GM13977 (cell line): Measurements from ENCODE around the gene MT1B.

Source experiments
- DNase-seq: peaks from one replicate; pipeline ENCODE4 v3.0.0; 2012; ENCODE audit warnings: low spot score
- in situ Hi-C: fragments of 300-500 bp; cut with MboI; formaldehyde crosslinking; loops from one replicate; pipeline ENCODE4 v1.12.0; 2022; ENCODE audit warnings: low sequenced_read_pairs, low pct_unique_long_range_greater_than_20kb, mixed read lengths, inconsistent platforms; ENCODE audit not compliant: unreplicated experiment
- TF ChIP-seq, protein P1 (sequence below): IDR thresholded peaks from 2 replicates; pipeline ENCODE4 v1.5.1; 2012; ENCODE audit warnings: mild to moderate bottlenecking, control low read depth; ENCODE audit not compliant: insufficient read depth; ENCODE audit errors: extremely low read depth, missing control alignments

MT1B gene

DNA sequence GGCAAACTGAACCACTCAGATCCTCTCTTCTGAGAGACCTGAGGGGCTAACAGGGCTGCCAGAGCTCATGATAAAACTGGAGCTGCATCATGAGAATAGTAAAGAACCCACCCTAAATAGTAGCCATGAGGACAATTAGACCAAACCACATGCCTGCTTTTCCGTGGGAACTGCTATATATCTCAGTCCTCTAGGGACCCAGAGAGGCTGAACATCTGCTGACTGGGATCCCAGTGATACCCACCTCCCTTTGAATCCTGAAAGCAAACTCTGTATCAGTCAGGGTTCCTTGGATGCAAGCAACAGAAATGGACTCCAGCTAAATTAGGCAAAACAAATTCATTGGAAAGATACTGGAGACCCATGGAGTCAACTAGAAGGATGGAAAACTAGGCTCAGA is 37.1 kb downstream of the MT1B start:
- in situ Hi-C loops = no loop called here

DNA sequence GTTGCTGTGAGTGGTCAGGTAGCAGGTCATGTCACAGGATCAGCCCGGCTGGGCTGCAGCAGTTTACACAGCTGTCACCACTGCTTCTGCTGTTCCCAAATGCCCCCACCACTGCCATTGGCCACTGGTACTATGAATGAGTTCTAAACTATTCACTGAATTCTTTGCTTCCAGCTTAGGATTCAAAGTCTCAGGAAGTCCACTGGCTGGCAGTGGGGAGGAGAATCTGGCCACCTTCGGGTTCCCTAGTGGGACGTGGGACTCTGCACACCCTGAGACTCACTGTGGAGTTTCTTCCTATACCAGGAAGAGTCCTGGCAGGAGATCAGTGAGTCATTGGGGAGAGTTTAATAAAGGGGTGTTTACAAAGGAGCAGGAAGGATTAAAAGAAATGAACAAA is 37.5 kb downstream of the MT1B start:
- TF ChIP-seq, protein P1, sequence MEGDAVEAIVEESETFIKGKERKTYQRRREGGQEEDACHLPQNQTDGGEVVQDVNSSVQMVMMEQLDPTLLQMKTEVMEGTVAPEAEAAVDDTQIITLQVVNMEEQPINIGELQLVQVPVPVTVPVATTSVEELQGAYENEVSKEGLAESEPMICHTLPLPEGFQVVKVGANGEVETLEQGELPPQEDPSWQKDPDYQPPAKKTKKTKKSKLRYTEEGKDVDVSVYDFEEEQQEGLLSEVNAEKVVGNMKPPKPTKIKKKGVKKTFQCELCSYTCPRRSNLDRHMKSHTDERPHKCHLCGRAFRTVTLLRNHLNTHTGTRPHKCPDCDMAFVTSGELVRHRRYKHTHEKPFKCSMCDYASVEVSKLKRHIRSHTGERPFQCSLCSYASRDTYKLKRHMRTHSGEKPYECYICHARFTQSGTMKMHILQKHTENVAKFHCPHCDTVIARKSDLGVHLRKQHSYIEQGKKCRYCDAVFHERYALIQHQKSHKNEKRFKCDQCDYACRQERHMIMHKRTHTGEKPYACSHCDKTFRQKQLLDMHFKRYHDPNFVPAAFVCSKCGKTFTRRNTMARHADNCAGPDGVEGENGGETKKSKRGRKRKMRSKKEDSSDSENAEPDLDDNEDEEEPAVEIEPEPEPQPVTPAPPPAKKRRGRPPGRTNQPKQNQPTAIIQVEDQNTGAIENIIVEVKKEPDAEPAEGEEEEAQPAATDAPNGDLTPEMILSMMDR = no peak
- DNase-seq = no peak
- in situ Hi-C loops = no loop called here

More for the DNA sequence above, 37.1 kb downstream of the MT1B start:
- no peak for DNase-seq
- TF ChIP-seq, protein P1 = no peak

DNA sequence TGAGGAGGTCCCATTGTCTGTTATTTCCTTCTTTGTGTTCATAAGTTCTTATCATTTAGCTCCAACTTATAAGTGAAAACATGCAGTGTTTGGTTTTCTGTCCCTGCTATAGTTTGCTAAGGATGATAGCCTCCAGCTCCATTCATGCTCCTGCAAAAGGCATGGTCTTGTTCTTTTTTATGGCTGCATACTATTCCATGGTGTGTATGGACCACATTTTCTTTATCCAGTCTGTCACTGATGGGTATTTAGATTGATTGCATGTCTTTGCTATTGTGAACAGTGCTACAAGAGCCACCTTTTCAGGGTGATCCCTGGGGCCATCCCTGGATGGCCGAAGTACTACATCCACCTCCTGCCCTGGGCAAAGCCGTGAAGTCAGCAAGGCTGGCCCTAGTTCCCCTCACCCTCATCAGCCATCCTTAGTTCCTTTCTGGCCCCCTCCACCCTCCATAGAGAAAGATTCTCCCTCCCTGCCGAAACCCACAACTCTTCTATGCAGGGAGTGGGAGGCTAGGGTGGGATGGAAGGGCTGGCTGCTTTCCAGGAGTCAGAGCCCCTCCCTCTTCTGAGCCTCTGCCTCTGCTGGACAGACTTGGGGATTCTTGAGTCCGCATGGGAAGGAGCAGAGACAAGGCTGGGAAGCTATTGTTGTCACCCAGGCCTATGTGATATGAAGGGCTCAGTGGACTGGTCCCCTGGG is 38.9 kb downstream of the MT1B start:
- TF ChIP-seq, protein P1 = no peak
- in situ Hi-C loops = no loop called here
- DNase-seq = no peak

DNA sequence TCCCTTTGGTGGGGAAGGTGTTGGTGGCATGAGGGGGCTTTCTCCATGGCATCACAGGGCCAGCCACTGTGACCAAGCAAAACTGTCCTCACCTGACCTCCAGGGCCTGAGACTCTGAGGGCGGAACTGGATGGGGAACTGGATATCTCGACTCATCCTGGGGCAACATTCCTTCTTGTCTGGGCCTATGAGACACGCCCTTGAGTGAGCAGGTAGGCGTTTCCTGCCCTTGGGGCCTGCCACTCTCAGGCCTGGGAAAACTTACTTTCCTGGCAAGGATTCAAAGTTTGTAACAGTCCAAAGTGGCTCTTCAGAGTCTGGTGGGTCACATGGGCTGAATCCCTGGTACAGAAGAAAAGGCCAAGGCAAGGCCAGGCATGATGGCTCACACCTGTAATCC is 40.2 kb downstream of the MT1B start:
- in situ Hi-C loops = no loop called here
- TF ChIP-seq, protein P1 = no peak
- DNase-seq = no peak

DNA sequence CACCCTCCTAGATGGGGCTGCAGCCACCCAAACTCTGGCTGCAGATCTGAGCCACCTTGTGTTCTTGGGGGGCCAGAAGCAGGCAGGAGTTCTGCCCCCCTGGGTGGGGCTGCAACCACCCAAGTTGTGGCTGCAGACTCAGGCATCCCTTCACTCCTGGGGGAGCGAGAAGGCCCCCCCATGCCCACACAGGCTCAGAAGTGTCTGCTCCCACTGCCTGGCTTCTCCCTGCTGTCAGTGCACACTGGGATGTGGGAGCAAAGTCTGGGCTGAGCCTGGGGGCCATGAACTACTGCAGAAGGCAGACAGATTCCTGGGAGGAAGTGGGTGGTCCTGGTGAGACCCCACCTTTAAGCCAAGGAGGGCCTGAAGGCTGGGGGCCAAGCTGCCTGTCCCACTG is 43.6 kb downstream of the MT1B start:
- TF ChIP-seq, protein P1 = no peak
- in situ Hi-C loops = no loop called here
- no peak for DNase-seq

DNA sequence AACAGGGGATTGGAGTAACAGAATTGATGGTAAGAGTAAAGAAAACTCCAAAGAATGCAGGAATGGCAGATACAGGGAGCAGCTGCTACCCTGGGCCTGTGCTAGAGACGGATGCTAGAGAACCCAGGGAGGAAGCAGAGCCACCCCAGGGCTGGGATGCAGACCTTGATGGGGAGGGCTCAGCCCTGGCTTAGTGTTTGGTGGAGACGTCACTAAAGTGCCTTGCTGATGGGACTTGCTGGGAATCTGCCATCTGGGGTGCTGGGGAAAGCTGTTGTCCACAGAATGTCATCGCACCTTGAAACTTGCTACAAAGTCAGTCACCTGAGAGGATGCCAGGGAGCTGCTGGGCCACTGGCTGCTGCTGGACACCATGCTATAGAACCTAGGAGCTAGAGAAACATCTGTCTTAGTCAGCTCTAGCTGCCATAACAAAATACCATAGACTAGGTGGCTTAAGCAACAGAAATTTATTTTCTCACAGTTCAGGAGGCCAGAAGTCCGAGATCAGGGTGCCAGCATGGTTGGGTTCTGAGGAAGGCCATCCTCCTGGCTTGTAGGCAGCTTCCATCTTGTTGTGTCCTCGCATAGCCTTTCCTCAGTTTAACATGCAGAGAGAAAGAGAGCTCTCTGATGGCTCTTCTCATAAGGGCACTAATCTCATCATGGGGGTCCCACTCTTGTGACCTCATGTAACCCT is 45.9 kb downstream of the MT1B start:
- no peak for DNase-seq
- TF ChIP-seq, protein P1 = no peak
- in situ Hi-C loops = no loop called here
